Measurements from ENCODE around the gene PAXX.
A peak's percentile ranks its signal among the peaks of the same experiment; 100 is the strongest.

Gene PAXX

GRCh38 chr9:136983167-136983566, 9.1 kb upstream of the PAXX start:
- no peak for DNase-seq

GRCh38 chr9:136983656-136984314, 8.4 kb upstream of the PAXX start:
- no peak for DNase-seq

GRCh38 chr9:136984464-136985026, 7.7 kb upstream of the PAXX start:
- DNase-seq = no peak

- DNase-seq = no peak
These were observed 7.1 kb upstream of the PAXX start for GRCh38 chr9:136985027-136985602.

GRCh38 chr9:136985853-136986252, 6.4 kb upstream of the PAXX start:
- no peak for DNase-seq

- no peak for DNase-seq
These were observed 3.4 kb upstream of the PAXX start for GRCh38 chr9:136988872-136989271.

GRCh38 chr9:136990242-136990911, 1.8 kb upstream of the PAXX start:
- no peak for DNase-seq

GRCh38 chr9:136992819-136993369, 672 bp downstream of the PAXX start:
- DNase-seq = no peak

- no peak for DNase-seq
These were observed 2.1 kb downstream of the PAXX start for GRCh38 chr9:136994180-136994887.

GRCh38 chr9:136994888-136995230, 2.6 kb downstream of the PAXX start:
- no peak for DNase-seq

- no peak for DNase-seq
These were observed 3.1 kb downstream of the PAXX start for GRCh38 chr9:136995362-136995761.

GRCh38 chr9:136995772-136996311, 3.6 kb downstream of the PAXX start:
- no peak for DNase-seq

GRCh38 chr9:136996361-136997292, 4.4 kb downstream of the PAXX start, which contains the start of gene CLIC3:
CLIC3 (minus strand) TSS chr9:136996568; CDS start chr9:136996543, 25 bp downstream.
- peak; percentile 61 to 63 for DNase-seq

GRCh38 chr9:136997371-136997770, 5.1 kb downstream of the PAXX start:
- peak; percentile 9 to 15 for DNase-seq

GRCh38 chr9:136997830-136998234, 5.6 kb downstream of the PAXX start:
- DNase-seq = peak; percentile 56 to 61

GRCh38 chr9:137000177-137000930, 8.1 kb downstream of the PAXX start:
- peak; percentile 12 to 47 for DNase-seq

GRCh38 chr9:137001857-137002645, 9.8 kb downstream of the PAXX start:
- no peak for DNase-seq

- no peak for DNase-seq
These were observed 10.4 kb downstream of the PAXX start for GRCh38 chr9:137002646-137003041.

- peak in 1 of 2 donors; percentile 39 for DNase-seq
These were observed 12.1 kb downstream of the PAXX start for GRCh38 chr9:137004285-137004684.
